Aorta (tissue), 5 donors: Measurements from ENCODE around the gene KCNT1. TPM values are rescaled to one million over a fixed set of nuclear protein-coding genes. Genes with fewer than 3 reads are reported as not detected.
A peak's percentile ranks its signal among the peaks of the same experiment; 100 is the strongest.

Experiments
- ATAC-seq: fragments of 200-7000 bp; cut with Tn5 transposase; one replicate; pipeline ENCODE4 v1.9.1; 2022; ENCODE audit warnings: moderate library complexity; ENCODE audit not compliant: low FRiP score
- DNase-seq, 2 donors: peaks; one replicate each; pipeline ENCODE4 v3.0.0-alpha.2; 2020
- H3K27ac ChIP-seq, 2 donors: one replicate each; pipeline ENCODE4 v1.5.1; 2013; ENCODE audit warnings: low read length in 2 of 2, mild to moderate bottlenecking in 2 of 2, moderate library complexity in 2 of 2, control low read depth in 1 of 2, inconsistent platforms in 1 of 2, low read depth in 1 of 2
- H3K27me3 ChIP-seq, 2 donors: one replicate each; pipeline ENCODE4 v1.6.1; 2013; ENCODE audit warnings: control low read depth in 1 of 2, low read length in 1 of 2, mild to moderate bottlenecking in 1 of 2, moderate library complexity in 1 of 2; ENCODE audit not compliant: insufficient read depth in 2 of 2, control insufficient read depth in 1 of 2
- H3K36me3 ChIP-seq, 2 donors: one replicate each; pipeline ENCODE4 v1.6.1; 2013; ENCODE audit warnings: control low read depth in 1 of 2, low read length in 1 of 2, mild to moderate bottlenecking in 1 of 2; ENCODE audit not compliant: insufficient read depth in 2 of 2, control insufficient read depth in 1 of 2
- H3K4me1 ChIP-seq, 2 donors: one replicate each; pipeline ENCODE4 v1.6.1; 2013; ENCODE audit warnings: low read length in 2 of 2, control low read depth in 1 of 2, mild to moderate bottlenecking in 1 of 2, moderate library complexity in 1 of 2; ENCODE audit not compliant: insufficient read depth in 2 of 2, control insufficient read depth in 1 of 2
- H3K4me3 ChIP-seq, 2 donors: one replicate each; pipeline ENCODE4 v1.5.1; 2013; ENCODE audit warnings: low read length in 2 of 2, control low read depth in 1 of 2, mild to moderate bottlenecking in 1 of 2
- H3K9me3 ChIP-seq: one replicate; pipeline ENCODE4 v1.6.1; 2013; ENCODE audit warnings: mild to moderate bottlenecking, low read length; ENCODE audit not compliant: control insufficient read depth
- WGBS, 2 donors: extraction: QIAGEN DNeasy Blood & Tissue Kit; methylation state at CpG; one replicate each; pipeline ENCODE4 v1.1.7; 2013; 5-methylcytosine and 5-hydroxymethylcytosine counted together
- intact Hi-C, 2 donors: fragments of 100-400 bp; cut with DNase I; formaldehyde crosslinking; loops; one replicate each; pipeline versions ENCODE4 v1.14.2 to v1.15.0; 2022
- polyA plus RNA-seq, 2 donors: library from polyadenylated mRNA; stranded (reverse); fragments of 200-250 nt; gene quantifications; one replicate each; pipeline ENCODE4 v1.2.3, GENCODE V29; 2013
- total RNA-seq, 2 donors: library from RNA; stranded (reverse); fragmentation: NEBNext Ultra II Directional; extraction: Animal tissue kit (Norgen Biotek cat#: 25700); gene quantifications; one replicate each; pipeline ENCODE4 v1.2.1, GENCODE V29; 2021
- donor health status: healthy with polysubstance abuse.
- donor health status: Bipolar disorder and iron deficiency.
- donor health status: DM: no; HTN: no; CAD: no.
- donor health status: DM: no; HTN: no; CAD: no.
- donor health status: DM: yes; HTN: yes; CAD: no.

KCNT1 gene
- total and polyA plus RNA-seq, 4 donors: 0.16 to 0.78 TPM; not detected in 2

- no peaks in the 10 kb centered on the region for H3K27me3 ChIP-seq
- no peaks in the 10 kb centered on the region for H3K9me3 ChIP-seq
- DNase-seq: no peak
- no peaks in the 10 kb centered on the region for H3K4me1 ChIP-seq
- WGBS, 2 donors: 94 to 96% methylated on average over 6 of the region's 6 CpGs
- intact Hi-C loops: no loop called here
- ATAC-seq: no peak
- no peak overlapping the region for H3K27ac ChIP-seq
- H3K4me3 ChIP-seq: no peak overlapping the region
- no peaks in the 10 kb centered on the region for H3K36me3 ChIP-seq
These were observed 99.1 kb downstream of the KCNT1 start for GRCh38 chr9:135801070-135801469.

DNA sequence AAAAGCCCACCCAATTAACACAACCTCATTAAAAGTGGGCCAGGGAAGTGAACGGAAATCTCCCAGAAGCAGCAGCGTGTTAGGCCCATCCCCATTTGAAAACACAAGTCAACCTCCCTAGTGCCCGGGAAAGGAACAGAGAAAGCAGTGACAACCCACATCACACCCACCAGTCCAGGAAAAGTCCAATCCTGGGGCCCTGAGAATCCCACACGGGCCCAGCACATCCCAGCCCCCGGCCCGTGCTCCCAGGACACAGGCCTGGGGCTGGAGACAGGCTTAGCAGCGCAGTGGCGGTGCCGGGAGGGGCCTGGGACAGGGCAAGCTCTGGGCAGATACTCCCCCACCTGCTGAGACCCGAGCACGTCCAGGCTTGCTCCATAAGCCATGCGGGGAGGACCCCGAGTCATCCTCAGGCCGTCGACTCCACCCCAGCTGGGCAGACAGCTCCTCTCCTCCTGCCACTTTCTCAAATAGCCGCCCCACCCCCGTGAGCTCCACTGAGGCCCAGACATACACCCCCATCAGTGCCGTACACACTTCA is 101.0 kb downstream of the KCNT1 start:
- no peak for ATAC-seq
- no peak overlapping the region for H3K27ac ChIP-seq
- DNase-seq: no peak
- no peaks in the 10 kb centered on the region for H3K27me3 ChIP-seq
- intact Hi-C loops: no loop called here
- 82 to 84% methylated on average over 18 of the region's 18 CpGs for WGBS, 2 donors
- H3K36me3 ChIP-seq: no peaks in the 10 kb centered on the region
- no peaks in the 10 kb centered on the region for H3K9me3 ChIP-seq
- no peak overlapping the region for H3K4me3 ChIP-seq
- no peaks in the 10 kb centered on the region for H3K4me1 ChIP-seq

DNA sequence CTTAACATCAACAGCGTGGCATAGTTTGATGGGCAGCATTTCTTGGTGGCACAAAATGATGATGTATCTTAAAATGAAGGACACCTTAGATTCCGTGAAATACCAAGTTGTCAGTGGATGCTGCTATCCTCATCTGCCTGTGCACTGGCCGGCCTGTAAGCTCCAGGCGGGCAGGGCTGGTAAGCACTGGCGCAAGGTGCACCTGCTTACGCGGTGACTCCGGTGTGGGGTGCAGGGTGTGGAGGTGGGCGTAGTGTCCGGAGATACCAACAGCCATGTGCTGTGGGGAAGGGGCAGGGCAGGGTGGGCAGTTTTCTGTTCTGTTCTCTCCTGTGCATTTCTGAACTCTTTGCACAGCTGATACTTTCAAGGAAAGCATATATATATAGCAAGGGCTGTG is 101.5 kb downstream of the KCNT1 start:
- no peaks in the 10 kb centered on the region for H3K9me3 ChIP-seq
- no peak overlapping the region for H3K27ac ChIP-seq
- ATAC-seq (no peak), DNase-seq (no peak)
- intact Hi-C loops: no loop called here
- WGBS, 2 donors: 96 to 97% methylated on average over 10 of the region's 10 CpGs
- H3K4me3 ChIP-seq: no peak overlapping the region
- H3K36me3 ChIP-seq: no peaks in the 10 kb centered on the region
- H3K27me3 ChIP-seq: no peaks in the 10 kb centered on the region
- no peaks in the 10 kb centered on the region for H3K4me1 ChIP-seq

DNA sequence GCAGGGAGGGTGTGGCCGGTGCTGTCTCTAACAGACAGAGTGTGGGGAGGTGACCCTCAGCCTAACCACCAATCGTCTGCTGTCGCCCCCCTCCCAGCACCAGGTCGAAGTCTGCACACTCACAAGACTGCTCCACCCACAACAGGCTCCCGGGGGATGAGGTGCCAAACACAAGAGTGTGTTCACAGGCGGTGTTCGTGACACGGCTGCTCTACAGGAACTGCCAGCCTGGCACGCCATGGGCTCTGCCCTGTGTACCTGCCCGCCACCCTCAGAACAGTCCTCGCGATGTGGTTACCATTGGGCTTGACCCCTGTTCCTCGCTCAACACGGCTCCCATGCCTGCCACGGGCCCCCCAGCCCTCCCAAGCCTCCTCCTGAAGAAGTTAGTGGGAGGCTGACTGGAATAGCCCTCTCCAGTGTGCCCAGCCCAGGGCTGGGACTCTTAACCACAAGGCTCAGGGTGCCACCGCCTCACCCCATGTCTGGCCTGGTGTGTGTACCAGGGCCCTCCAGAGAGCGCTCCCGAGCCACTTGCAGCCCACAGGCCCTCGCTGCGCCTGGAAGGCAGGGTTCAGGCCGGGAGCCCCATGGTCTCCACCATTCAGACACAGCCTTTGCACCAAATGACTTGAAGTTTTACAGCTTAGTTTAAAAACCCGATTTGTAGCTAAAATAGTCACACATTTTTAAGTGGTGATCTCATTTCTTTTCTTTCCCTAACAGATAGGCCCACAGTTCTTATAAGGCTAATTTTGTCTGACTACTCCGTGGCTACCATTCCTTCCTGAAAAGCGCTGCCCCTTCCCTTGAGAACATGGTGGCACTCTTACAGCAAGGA is 102.8 kb downstream of the KCNT1 start:
- ATAC-seq (peak; percentile 15), DNase-seq (peak in 1 of 2 donors; percentile 32)
- H3K36me3 ChIP-seq: no peaks in the 10 kb centered on the region
- intact Hi-C loops: no loop called here
- WGBS, 2 donors: 61 to 64% methylated on average over 24 of the region's 24 CpGs
- H3K27ac ChIP-seq: peak overlapping the region in 1 of 2 donors; percentile 4
- no peaks in the 10 kb centered on the region for H3K4me1 ChIP-seq
- no peak overlapping the region for H3K4me3 ChIP-seq
- no peaks in the 10 kb centered on the region for H3K9me3 ChIP-seq
- H3K27me3 ChIP-seq: no peaks in the 10 kb centered on the region

GRCh38 chr9:135805422-135806022 is 103.5 kb downstream of the KCNT1 start:
- intact Hi-C loops: no loop called here
- ATAC-seq: no peak

GRCh38 chr9:135809166-135809565 is 107.2 kb downstream of the KCNT1 start:
- 65 to 68% methylated on average over 10 of the region's 10 CpGs for WGBS, 2 donors

More at GRCh38 chr9:135805422-135806022, 103.5 kb downstream of the KCNT1 start:
- H3K4me1 ChIP-seq: no peaks in the 10 kb centered on the region
- no peaks in the 10 kb centered on the region for H3K36me3 ChIP-seq
- WGBS, 2 donors: 77 to 79% methylated on average over 22 of the region's 22 CpGs
- no peaks in the 10 kb centered on the region for H3K9me3 ChIP-seq
- no peak overlapping the region for H3K27ac ChIP-seq
- H3K27me3 ChIP-seq: no peaks in the 10 kb centered on the region
- DNase-seq: peak in 1 of 2 donors; percentile 40
- H3K4me3 ChIP-seq: no peak overlapping the region

DNA sequence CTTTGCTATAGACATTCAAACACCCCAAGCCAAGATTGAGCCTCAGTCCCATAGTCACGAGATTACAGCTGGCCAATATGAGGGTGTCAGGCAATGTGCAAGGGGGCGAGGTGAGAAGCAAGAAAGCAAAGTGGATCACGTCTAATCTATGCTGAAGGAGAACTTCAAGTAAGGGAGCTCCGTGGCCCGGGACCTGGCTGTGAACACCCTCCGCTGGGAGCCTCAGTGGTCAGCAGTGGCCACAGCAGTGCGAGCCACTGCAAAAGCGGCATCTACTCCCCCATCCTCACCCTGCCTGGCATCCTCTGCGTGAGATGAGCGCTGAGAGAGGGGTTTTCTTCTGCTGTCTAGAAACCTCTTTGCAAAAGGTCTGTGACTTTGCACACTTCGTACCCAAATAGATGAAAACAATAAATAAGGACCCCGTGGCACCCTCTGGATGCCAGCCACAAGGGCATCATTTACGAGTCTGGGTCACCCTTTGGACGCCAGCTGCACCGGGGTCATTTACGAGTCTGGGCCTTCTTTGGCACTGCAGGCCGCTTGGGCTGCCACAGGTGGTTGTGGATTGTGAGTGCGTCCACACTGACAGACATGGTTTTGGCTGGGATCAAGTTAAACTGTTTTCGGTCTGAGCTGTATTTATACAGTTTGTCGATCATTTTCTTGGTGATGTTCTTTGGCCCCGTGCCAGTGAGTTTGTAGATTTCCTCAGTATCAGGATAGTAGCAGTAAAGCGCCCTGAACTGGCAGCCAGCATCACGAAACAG is 109.0 kb downstream of the KCNT1 start:
- no peaks in the 10 kb centered on the region for H3K27me3 ChIP-seq
- ATAC-seq (no peak), DNase-seq (peak in 1 of 2 donors; percentile 26)
- no peak overlapping the region for H3K27ac ChIP-seq
- H3K36me3 ChIP-seq: peaks cover 0 to 7% of the 10 kb centered on the region in 2 donors
- H3K9me3 ChIP-seq: no peaks in the 10 kb centered on the region
- intact Hi-C loops: no loop called here
- WGBS, 2 donors: 95% methylated on average over 23 of the region's 23 CpGs
- H3K4me3 ChIP-seq: no peak overlapping the region
- no peaks in the 10 kb centered on the region for H3K4me1 ChIP-seq

More at GRCh38 chr9:135809166-135809565, 107.2 kb downstream of the KCNT1 start:
- no peaks in the 10 kb centered on the region for H3K4me1 ChIP-seq
- DNase-seq (no peak), ATAC-seq (no peak)
- intact Hi-C loops: no loop called here
- H3K9me3 ChIP-seq: no peaks in the 10 kb centered on the region
- H3K27ac ChIP-seq: no peak overlapping the region
- no peak overlapping the region for H3K4me3 ChIP-seq
- peaks cover 0 to 7% of the 10 kb centered on the region in 2 donors for H3K36me3 ChIP-seq
- no peaks in the 10 kb centered on the region for H3K27me3 ChIP-seq

- Histone ChIP-seq H3K9me3 (no peaks in the 10 kb centered on the region), H3K4me1 (no peaks in the 10 kb centered on the region), H3K27ac (no peak overlapping the region), H3K36me3 (peaks cover 0 to 12% of the 10 kb centered on the region in 2 donors), H3K4me3 (no peak overlapping the region), H3K27me3 (no peaks in the 10 kb centered on the region)
- DNase-seq (peak in 1 of 2 donors; percentile 15), ATAC-seq (no peak)
- WGBS, 2 donors: 78 to 80% methylated on average over 11 of the region's 11 CpGs
- intact Hi-C loops: no loop called here
These were observed 109.8 kb downstream of the KCNT1 start for GRCh38 chr9:135811801-135812200.
